ENCODE measurements around the gene DACH1. TPM values are rescaled to one million over a fixed set of nuclear protein-coding genes. Genes with fewer than 3 reads are reported as not detected.

DACH1 gene
- total RNA-seq, 2 donors from 2014 or later = 0.39 to 1.6 TPM

GRCh38 chr13:71798707-71799106 lies 68.3 kb downstream of the DACH1 start:
- no peak for DNase-seq (ENCODE audit: low spot score)
- H3K27ac ChIP-seq = no peak overlapping the region
- no peak for TF ChIP-seq CTCF (IDR thresholded peaks at IDR 0.05)
- no peaks in the 10 kb centered on the region for H3K4me1 ChIP-seq
- no peaks in the 10 kb centered on the region for H3K36me3 ChIP-seq
- no peak overlapping the region for H3K4me3 ChIP-seq
- no peaks in the 10 kb centered on the region for H3K27me3 ChIP-seq
- no peaks in the 10 kb centered on the region for H3K9me3 ChIP-seq

- TF ChIP-seq CTCF (IDR thresholded peaks at IDR 0.05) = no peak
- no peak overlapping the region for H3K27ac ChIP-seq
- H3K27me3 ChIP-seq = no peaks in the 10 kb centered on the region
- no peaks in the 10 kb centered on the region for H3K4me1 ChIP-seq
- H3K9me3 ChIP-seq = no peaks in the 10 kb centered on the region
- no peak overlapping the region for H3K4me3 ChIP-seq
- H3K36me3 ChIP-seq = no peaks in the 10 kb centered on the region
- DNase-seq (ENCODE audit: low spot score) = no peak
Measured at GRCh38 chr13:71797517-71797916, 69.5 kb downstream of the DACH1 start.

GRCh38 chr13:71789693-71790329 lies 77.2 kb downstream of the DACH1 start:
- DNase-seq (ENCODE audit: low spot score) = no peak
- no peak overlapping the region for H3K4me3 ChIP-seq
- H3K27me3 ChIP-seq = no peaks in the 10 kb centered on the region
- no peak overlapping the region for H3K27ac ChIP-seq
- no peaks in the 10 kb centered on the region for H3K4me1 ChIP-seq
- H3K36me3 ChIP-seq = no peaks in the 10 kb centered on the region
- no peak for TF ChIP-seq CTCF (IDR thresholded peaks at IDR 0.05)
- no peaks in the 10 kb centered on the region for H3K9me3 ChIP-seq

- Histone ChIP-seq H3K27ac (no peak overlapping the region), H3K4me1 (no peaks in the 10 kb centered on the region), H3K4me3 (no peak overlapping the region), H3K27me3 (no peaks in the 10 kb centered on the region), H3K36me3 (no peaks in the 10 kb centered on the region), H3K9me3 (no peaks in the 10 kb centered on the region)
- DNase-seq (ENCODE audit: low spot score) = no peak
- TF ChIP-seq CTCF (IDR thresholded peaks at IDR 0.05) = no peak
Measured at GRCh38 chr13:71789037-71789436, 78.0 kb downstream of the DACH1 start.

- Histone ChIP-seq H3K36me3 (no peaks in the 10 kb centered on the region), H3K9me3 (no peaks in the 10 kb centered on the region), H3K4me3 (no peak overlapping the region), H3K27ac (no peak overlapping the region), H3K27me3 (no peaks in the 10 kb centered on the region), H3K4me1 (no peaks in the 10 kb centered on the region)
- no peak for DNase-seq (ENCODE audit: low spot score)
- no peak for TF ChIP-seq CTCF (IDR thresholded peaks at IDR 0.05)
Measured at GRCh38 chr13:71787414-71787813, 79.6 kb downstream of the DACH1 start.

- DNase-seq (ENCODE audit: low spot score) = no peak
- H3K4me1 ChIP-seq = no peaks in the 10 kb centered on the region
- no peaks in the 10 kb centered on the region for H3K27me3 ChIP-seq
- H3K4me3 ChIP-seq = no peak overlapping the region
- no peaks in the 10 kb centered on the region for H3K36me3 ChIP-seq
- TF ChIP-seq CTCF (IDR thresholded peaks at IDR 0.05) = no peak
- no peaks in the 10 kb centered on the region for H3K9me3 ChIP-seq
- H3K27ac ChIP-seq = no peak overlapping the region
Measured at GRCh38 chr13:71786875-71787274, 80.1 kb downstream of the DACH1 start.
